Fibroblast of mammary gland (primary cell): ENCODE data around the gene SLC28A3.

ENCODE experiments used
- DNase-seq: peaks from one replicate; pipeline ENCODE4 v3.0.0-alpha.2; 2010; ENCODE audit warnings: low read depth
- H3K4me3 ChIP-seq: 2 replicates; pipeline ENCODE4 v1.5.1; 2011; ENCODE audit warnings: low read depth, mild to moderate bottlenecking, low read length, moderate library complexity; ENCODE audit not compliant: control insufficient read depth
- CTCF ChIP-seq: conservative IDR thresholded peaks from 2 replicates; pipeline ENCODE4 v1.5.1; 2011; ENCODE audit warnings: low read depth, low read length, inconsistent platforms; ENCODE audit not compliant: control insufficient read depth, insufficient read depth

The SLC28A3 gene

DNA sequence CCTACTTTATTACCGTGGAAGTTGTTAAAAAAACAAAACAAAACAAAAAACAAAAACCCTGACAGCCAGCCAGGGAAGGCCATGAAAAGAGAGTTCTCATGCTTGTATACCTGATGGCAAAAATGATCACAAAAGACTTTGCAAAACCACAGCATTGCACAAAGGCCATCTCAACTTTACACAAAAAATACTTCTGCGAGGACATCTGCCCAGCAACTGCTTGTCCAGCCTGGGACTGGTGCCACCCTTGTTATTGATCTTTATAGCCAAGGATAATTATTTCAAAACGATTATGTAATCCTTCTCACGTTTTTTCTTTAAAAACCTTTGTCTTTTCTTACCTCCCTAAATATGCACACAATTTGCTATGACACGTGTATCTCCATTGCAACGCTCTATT, 42.2 kb upstream of the SLC28A3 start:
- TF ChIP-seq CTCF = no peak
- DNase-seq = no peak
- H3K4me3 ChIP-seq = no peak overlapping the region

DNA sequence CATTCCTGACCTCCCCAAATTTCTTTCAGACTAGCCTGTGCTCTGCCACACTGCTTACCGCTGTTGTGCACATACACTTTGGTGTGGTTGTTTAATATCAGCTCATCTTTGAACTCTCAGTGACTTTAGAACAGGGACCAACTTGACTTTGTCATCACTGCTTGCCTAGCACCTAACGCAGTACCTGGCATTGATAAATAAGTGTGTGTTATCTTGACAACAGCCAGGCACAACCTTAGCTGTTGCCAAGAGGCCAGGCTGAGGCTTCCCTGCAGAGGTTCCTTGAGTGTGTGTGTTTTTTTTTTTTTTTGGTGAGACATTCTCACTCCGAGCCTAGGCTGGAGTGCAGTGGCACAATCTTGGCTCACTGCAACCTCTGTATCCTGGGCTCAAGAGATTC, 41.0 kb upstream of the SLC28A3 start:
- no peak for TF ChIP-seq CTCF
- no peak for DNase-seq
- H3K4me3 ChIP-seq = no peak overlapping the region

GRCh38 chr9:84379740-84380139, 39.2 kb upstream of the SLC28A3 start:
- no peak overlapping the region for H3K4me3 ChIP-seq
- no peak for TF ChIP-seq CTCF
- DNase-seq = peak; percentile 61

DNA sequence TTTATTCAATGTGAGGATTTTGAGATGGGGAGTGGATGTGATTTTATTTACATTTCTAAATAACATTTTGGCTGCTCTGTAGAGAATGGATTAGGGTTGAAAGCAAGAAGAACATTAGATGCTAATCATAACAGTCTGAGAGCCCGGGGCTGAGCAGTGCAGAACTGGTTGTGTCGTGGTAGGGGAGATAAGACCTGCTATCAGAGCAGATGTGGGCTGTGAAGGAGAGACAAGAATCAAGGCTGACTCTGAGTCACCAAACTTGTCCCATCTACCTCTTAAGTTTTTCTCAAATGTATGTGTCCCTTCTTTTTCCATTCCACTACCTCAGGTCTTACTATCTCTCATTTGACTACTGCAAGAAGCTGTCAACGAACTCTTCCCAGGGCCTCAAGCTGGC, 35.4 kb upstream of the SLC28A3 start:
- no peak for DNase-seq
- no peak overlapping the region for H3K4me3 ChIP-seq
- no peak for TF ChIP-seq CTCF

GRCh38 chr9:84374516-84374915, 34.0 kb upstream of the SLC28A3 start:
- DNase-seq = no peak
- H3K4me3 ChIP-seq = no peak overlapping the region
- no peak for TF ChIP-seq CTCF

- H3K4me3 ChIP-seq = no peak overlapping the region
- TF ChIP-seq CTCF = no peak
- no peak for DNase-seq
These were observed 33.5 kb upstream of the SLC28A3 start for GRCh38 chr9:84374013-84374412.

- peak; percentile 97 for DNase-seq
- no peak for TF ChIP-seq CTCF
- no peak overlapping the region for H3K4me3 ChIP-seq
These were observed 31.2 kb upstream of the SLC28A3 start for GRCh38 chr9:84371737-84372136.
